Measurements from ENCODE around the gene PLEKHG4B.

The PLEKHG4B gene

DNA sequence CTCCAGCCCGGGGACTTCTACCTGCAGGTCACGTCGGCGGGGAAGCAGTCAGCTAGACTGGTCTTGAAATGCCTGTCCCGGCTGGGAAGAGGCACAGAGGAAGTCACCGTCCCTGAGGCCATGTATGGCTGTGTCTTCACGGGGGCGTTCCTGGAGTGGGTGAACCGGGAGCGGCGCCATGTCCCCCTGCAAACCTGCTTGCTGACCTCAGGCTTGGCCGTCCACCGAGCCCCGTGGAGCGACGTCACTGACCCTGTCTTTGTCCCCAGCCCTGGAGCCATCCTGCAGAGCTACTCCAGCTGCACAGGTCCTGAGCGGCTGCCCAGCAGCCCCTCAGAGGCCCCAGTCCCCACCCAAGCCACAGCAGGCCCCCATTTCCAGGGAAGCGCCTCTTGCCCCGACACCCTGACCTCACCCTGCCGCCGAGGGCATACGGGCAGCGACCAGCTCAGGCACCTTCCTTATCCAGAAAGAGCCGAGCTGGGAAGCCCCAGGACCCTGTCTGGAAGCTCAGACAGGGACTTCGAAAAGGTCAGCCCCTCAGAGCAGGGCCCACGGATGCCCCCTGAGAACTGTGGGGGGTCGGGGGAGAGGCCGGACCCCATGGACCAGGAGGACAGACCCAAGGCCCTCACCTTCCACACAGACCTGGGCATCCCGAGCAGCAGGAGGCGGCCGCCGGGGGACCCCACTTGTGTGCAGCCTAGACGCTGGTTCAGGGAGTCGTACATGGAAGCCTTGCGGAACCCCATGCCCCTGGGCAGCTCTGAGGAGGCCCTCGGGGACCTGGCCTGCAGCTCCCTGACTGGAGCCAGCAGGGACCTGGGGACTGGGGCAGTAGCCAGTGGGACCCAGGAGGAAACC is 47.8 kb downstream of the PLEKHG4B start:
- no peak for DNase-seq

- no peak for DNase-seq
Observed at GRCh38 chr5:140443-140829, 48.5 kb downstream of the PLEKHG4B start.

- no peak for DNase-seq
Observed at GRCh38 chr5:141211-141610, 49.2 kb downstream of the PLEKHG4B start.

- DNase-seq, result no peak
Observed at GRCh38 chr5:141761-142160, 49.8 kb downstream of the PLEKHG4B start.

DNA sequence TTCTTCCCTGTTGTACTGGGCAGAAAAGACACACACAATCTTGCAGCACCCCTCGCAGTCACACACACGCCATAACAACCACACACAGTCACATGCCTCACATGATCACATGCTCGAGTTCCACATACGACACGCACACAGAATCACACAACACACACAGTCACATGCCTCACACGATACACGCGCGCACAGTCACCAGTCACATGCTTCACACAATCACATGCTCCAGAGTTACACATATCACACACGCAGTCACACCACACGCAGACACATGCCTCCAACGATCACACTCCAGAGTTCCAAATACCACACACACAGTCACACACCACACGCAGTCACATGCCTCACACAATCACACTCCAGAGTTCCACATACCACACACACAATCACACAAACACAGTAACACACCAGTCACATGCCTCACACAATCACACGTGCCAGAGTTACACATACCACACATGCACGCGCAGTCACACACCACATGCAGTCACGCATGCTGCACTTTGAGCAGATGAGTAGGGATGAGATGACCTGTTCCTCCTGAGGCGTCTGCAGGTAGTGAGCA is 50.4 kb downstream of the PLEKHG4B start:
- no peak for DNase-seq

DNA sequence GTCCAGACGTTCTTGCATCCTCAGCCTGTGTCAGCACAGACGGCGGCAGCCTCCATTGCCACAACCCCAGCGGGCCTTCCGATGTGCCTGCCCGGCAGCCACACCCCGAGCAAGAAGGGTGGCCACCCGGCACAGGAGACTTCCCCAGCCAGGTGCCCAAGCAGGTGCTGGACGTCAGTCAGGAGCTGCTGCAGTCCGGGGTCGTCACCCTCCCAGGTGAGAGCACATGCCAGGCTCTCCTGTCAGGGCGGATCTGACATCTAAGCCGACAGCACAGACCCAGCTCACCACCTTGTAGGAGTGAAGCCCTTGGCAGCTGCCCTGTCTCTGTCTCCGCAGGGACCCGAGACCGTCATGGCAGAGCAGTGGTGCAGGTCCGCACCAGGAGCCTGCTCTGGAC is 51.1 kb downstream of the PLEKHG4B start:
- DNase-seq, result no peak

DNA sequence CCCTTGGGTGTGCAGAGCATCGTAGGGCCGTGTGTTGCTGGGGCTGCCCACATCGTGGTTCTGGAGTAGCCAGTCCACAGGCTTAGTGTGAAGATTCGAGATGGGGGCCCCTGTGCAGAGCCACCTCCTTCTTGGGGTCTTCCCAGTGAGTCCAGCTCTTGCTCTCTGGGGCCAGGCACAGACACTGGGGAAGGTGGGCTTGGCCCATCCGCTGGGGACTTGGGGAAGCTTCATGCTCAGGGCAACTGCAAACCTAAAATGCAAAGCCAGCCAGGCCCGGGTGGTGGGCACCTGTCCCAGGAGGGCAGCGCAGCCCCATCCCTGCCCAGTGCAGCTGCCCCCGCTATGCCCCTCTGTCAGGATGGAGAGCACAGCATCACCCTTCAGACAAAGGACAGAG is 53.0 kb downstream of the PLEKHG4B start:
- no peak for DNase-seq

GRCh38 chr5:145585-146323 is 53.8 kb downstream of the PLEKHG4B start:
- no peak for DNase-seq

GRCh38 chr5:147751-148150 is 55.8 kb downstream of the PLEKHG4B start:
- no peak for DNase-seq

DNA sequence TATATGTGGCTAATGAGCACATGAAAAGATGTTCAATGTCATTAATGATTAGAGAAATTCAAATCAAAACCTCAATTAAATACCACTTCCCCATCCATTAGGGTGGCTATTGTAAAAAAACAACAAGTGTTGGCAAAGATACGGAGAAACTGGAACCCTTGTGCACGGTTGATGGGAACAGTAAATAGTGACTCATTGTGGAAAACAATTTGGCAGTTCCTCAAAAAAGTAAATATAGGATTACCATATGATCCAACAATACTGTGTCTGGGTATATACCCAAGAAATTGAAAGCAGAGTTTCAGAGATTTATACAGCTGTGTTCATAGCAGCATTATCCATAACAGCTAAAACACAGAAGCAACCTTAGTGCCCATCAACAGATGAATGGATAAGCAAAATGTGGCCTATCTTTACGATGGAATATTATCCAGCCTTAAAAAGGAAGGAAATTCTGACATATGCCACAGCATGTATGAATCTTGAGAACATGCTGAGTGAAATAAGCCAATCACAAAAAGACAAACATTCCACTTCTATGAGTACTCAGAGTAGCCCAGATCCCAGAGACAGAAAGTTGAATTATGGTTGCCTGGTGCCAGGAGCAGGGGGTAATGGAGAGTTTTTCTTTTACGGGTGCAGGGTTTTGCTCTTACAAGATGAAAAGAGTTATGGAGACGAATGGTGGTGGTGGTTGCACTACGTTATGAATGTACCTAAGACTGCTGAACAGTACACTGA is 57.9 kb downstream of the PLEKHG4B start:
- DNase-seq, result no peak

DNA sequence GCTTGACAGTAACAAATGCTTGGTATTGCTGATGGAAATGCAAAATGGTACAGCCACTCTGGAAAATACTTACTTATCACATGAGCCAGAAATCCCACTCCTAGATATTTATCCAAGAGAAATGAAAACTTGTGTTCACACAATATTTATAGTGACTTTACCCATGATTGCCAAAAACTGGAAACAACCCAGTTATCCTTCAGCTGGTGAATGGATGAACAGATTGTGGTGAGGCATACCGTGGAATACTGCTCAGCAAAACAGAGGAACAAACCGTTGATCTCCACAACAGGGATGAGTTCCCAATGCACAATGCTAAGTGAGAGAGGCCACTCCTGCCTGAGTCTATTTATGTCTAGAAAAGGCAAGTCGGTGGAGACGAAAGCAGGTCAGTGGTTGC is 58.8 kb downstream of the PLEKHG4B start:
- no peak for DNase-seq

DNA sequence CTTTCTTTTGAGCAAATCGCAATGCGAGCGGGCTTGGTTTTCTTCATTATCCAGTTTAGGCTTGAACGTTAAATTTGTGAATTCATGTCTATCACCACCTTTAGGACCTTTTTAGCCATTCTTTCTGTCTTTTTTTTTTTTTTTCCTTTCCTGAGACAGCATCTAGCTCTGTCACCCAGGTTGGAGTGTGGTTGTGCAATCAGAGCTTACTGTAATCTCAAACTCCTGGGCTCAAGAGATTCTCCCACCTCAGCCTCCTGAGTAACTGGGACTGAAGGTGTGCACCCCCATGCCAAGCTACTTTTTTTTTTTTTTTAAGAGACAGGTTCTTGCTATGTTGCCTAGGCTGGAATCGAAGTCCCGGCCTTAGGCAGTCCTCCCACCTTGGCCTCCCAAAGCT is 60.1 kb downstream of the PLEKHG4B start:
- no peak for DNase-seq

- DNase-seq, result no peak
Observed at GRCh38 chr5:153256-153655, 61.3 kb downstream of the PLEKHG4B start.

GRCh38 chr5:154236-154635 is 62.3 kb downstream of the PLEKHG4B start:
- no peak for DNase-seq

DNA sequence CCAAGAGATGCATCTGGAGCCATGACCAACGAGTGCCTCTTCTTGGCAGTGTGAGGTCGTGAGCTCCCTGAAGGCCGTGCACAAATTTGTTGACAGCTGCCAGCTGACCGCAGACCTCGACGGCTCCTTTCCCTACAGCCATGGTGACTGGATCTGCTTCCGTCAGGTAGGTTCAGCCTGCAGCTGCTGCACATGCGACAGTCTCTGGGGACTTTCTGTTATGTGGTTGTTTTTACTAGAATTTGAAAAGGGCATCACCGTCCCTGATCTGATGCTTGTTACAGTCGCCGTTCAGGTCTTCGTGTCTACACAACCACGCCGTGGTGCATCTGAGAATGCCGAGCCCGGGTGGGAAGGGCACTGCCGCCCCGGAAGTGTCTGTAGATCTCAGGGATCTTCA is 62.9 kb downstream of the PLEKHG4B start:
- no peak for DNase-seq

GRCh38 chr5:155651-156410 is 63.9 kb downstream of the PLEKHG4B start:
- DNase-seq, result no peak

DNA sequence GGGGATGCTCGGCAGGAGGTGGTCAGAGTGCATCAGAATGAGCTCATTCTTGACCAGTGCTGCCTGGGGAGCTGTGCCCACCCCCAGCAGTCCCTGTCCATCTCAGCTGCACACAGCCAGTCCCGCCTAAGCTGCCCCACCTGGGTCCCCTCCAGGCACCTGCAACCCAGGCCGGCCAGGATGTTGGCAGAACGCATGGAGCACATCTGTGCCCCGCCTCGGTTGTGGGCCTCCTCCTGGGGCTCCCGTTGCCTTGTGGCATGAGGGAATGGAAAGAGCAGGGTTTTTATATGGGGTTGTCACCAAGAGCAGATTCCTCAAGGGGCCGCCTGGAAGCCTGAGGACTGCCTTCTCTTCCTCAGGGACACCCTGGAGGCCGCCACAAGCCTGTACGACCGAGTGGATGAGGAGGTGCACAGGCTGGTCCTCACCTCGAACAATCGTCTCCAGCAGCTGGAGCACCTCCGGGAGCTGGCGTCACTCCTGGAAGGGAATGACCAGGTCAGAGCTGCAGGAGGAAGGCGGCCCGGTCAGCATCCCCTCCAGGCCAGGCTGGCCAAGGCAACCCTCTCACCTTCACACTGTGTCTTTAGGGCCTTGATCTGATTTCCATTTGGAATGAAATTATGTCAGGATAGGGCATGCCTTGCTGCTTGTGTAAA is 64.6 kb downstream of the PLEKHG4B start:
- no peak for DNase-seq

DNA sequence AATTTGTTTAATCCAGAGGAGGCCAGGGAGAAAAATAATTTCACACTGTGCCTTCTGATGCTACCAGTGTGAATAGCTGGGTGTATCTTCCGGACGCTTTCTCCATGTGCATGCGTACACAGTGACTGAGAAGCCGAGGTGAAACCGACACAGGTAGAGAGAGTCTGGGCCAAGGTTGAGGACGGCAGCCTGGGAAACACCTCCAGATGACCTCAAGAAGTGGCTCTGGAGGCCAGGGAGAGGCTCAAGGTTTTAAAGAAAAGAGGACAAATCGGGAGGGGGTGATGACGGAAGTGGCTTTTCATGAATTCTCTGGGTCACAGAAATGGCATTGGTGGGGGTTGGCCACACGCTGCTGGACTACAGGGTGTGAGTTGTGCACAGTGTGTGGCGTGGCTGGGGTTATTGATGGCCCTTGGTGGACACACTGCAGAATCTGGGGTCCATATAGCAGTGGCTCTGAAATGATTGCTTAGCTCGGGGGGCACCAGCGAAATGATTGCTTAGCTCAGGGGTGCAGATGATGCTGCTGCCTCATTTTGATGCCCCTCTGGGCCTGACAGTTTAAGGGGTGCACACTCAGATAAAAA is 65.3 kb downstream of the PLEKHG4B start:
- no peak for DNase-seq

DNA sequence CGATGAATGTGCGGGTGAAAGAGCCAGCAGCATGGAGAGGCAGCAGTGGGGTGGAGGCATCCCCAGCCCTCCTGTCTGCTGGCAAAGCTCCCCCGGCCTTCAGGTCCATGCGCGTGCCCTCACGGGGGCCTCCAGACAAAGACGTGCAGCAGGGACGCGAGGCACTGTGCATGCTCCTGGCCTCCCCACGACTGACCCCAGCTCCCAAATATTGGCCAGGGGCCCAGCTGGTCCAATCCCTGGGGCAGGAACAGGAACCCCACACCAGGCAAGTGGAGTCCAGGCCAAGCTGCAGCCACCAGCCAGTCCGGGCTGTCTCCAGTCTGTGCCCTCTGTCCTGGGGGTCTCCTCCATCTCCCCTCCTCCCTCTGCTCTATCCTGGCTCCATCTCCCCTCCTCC is 65.8 kb downstream of the PLEKHG4B start:
- DNase-seq, result no peak

- no peak for DNase-seq
Observed at GRCh38 chr5:158807-159447, 67.0 kb downstream of the PLEKHG4B start.
